ENCODE results near the gene ST3GAL3.

The ST3GAL3 gene

GRCh38 chr1:43925846-43926245 lies 218.5 kb downstream of the ST3GAL3 start:
- DNase-seq, result no peak

DNA sequence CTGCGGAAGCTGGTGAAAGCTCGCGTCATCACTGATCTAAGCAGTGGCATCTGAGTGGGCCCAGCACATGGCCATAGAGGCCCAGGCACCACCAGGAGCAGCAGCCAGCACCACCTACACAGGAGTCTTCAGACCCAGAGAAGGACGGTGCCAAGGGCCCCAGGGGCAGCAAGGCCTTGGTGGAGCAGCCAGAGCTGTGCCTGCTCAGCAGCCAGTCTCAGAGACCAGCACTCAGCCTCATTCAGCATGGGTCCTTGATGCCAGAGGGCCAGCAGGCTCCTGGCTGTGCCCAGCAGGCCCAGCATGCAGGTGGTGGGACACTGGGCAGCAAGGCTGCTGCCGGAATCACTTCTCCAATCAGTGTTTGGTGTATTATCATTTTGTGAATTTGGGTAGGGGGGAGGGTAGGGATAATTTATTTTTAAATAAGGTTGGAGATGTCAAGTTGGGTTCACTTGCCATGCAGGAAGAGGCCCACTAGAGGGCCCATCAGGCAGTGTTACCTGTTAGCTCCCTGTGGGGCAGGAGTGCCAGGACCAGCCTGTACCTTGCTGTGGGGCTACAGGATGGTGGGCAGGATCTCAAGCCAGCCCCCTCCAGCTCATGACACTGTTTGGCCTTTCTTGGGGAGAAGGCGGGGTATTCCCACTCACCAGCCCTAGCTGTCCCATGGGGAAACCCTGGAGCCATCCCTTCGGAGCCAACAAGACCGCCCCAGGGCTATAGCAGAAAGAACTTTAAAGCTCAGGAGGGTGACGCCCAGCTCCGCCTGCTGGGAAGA lies 223.0 kb downstream of the ST3GAL3 start:
- no peak for DNase-seq

GRCh38 chr1:43930949-43931275 lies 223.6 kb downstream of the ST3GAL3 start:
- DNase-seq, result no peak

GRCh38 chr1:43931711-43932660 lies 224.7 kb downstream of the ST3GAL3 start:
- DNase-seq, result no peak

GRCh38 chr1:43932786-43933385 lies 225.6 kb downstream of the ST3GAL3 start:
- DNase-seq, result peak; percentile 62

DNA sequence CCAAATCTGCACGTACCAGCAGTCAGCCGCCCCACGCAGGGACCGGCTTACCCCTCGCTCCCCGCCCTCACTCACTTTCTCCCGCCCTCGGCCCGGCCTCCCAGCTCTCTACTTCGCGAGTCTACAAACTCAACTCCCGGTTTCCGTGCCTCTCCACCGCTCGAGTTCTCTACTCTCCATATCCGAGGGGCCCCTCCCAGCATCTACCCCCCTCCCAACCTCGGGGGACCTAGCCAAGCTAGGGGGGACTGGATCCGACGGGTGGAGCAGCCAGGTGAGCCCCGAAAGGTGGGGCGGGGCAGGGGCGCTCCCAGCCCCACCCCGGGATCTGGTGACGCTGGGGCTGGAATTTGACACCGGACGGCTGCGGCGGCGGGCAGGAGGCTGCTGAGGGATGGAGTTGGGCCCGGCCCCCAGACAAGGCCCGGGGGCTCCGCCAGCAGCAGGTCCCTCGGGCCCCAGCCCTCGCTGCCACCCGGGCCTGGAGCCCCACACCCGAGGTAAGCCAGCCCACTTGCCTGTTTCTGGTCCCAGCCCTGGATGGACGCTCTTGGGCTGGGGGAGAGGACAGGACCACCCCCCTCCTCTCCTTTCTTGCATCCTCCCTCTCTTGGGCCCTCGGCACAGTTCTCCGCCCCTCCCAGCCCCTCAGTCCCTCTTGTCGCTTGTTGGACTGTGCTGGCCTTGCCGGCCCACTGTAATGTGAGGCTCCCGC lies 226.2 kb downstream of the ST3GAL3 start, which contains the start of gene ARTN:
ARTN (plus strand) TSS at position 416 of the 715 bp plus-strand sequence. CDS start 1,856 bp downstream, outside the sequence.
- peak; percentile 62 for DNase-seq

DNA sequence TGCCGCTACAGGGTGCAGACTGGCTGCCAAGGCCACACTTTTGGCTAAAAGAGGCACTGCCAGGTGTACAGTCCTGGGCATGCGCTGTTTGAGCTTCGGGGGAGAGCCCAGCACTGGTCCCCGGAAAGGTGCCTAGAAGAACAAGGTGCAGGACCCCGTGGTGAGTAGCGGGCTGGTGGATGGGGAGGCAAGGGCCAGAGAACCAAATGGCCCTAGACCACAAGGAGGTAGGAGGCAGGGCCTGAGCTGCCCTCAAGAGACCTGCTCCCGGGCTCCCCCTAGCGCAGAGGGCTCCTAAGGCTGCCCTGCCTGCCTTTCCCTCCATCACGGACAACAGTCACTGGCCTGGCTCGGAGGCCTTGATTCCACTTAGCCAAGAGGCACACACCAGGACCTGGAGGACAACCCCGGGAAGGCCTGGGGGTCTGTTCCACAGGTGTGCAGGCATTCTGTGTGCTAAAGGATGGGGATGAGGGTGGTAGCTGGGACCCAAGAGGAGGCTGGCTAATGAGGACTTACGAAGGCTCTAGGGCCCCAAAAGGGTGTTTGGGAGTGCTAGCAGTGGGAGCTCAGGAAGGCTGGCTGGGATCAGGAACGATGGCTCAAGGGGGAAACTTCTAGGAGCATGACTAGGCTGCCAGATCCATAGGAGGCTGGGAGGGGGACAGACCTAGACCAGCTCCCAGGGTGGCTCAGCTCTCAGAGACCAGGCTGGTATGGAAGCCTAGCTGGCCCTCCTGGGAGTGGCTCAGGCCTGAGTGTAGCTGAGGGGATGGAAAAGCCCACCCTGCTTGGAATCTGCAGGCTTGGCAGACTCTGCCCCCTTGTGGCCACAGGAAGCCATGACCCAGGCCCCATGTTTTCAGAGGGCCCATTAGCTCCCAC lies 227.0 kb downstream of the ST3GAL3 start:
- peak; percentile 79 for DNase-seq

GRCh38 chr1:43934986-43935324 lies 227.6 kb downstream of the ST3GAL3 start:
- no peak for DNase-seq

DNA sequence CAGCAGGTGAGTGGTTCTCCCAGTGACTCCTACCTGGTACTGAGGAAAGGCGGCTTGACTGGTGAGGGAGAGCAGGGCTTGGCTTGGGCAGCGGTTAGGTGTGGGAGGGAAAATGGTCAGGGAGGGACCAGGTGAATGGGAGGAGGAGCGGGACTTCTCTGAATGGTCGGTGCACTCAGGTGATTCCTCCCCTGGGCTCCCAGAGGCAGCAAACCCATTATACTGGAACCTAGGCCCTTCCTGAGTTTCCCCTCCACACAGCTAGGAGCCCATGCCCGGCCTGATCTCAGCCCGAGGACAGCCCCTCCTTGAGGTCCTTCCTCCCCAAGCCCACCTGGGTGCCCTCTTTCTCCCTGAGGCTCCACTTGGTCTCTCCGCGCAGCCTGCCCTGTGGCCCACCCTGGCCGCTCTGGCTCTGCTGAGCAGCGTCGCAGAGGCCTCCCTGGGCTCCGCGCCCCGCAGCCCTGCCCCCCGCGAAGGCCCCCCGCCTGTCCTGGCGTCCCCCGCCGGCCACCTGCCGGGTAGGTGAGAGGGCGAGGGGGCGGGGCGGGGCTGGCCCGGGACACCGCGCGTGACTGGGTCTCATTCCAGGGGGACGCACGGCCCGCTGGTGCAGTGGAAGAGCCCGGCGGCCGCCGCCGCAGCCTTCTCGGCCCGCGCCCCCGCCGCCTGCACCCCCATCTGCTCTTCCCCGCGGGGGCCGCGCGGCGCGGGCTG lies 228.5 kb downstream of the ST3GAL3 start:
- DNase-seq, result no peak

DNA sequence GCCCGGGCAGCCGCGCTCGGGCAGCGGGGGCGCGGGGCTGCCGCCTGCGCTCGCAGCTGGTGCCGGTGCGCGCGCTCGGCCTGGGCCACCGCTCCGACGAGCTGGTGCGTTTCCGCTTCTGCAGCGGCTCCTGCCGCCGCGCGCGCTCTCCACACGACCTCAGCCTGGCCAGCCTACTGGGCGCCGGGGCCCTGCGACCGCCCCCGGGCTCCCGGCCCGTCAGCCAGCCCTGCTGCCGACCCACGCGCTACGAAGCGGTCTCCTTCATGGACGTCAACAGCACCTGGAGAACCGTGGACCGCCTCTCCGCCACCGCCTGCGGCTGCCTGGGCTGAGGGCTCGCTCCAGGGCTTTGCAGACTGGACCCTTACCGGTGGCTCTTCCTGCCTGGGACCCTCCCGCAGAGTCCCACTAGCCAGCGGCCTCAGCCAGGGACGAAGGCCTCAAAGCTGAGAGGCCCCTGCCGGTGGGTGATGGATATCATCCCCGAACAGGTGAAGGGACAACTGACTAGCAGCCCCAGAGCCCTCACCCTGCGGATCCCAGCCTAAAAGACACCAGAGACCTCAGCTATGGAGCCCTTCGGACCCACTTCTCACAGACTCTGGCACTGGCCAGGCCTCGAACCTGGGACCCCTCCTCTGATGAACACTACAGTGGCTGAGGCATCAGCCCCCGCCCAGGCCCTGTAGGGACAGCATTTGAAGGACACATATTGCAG lies 229.3 kb downstream of the ST3GAL3 start:
- peak; percentile 36 for DNase-seq

GRCh38 chr1:43937179-43937865 lies 230.0 kb downstream of the ST3GAL3 start:
- no peak for DNase-seq

DNA sequence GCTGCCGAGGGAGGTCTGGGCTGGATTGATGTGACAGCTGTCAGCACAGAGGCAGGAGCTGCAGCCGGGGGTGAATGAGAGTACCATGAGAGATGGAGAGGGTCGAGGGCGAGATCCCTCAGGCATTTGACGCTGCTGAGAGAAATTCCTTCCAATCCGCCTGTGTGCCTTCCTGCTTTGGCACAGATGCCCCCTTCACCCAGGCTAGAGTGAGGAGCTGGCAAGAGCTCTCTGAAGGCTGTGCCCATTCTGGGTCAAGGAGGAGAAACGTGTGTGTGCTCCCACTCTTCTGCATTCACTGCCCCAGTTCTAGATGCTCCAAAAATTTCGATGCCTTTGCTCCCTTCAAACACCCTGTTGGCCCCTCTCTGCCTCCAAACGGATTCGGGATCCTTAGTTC lies 231.0 kb downstream of the ST3GAL3 start:
- no peak for DNase-seq

DNA sequence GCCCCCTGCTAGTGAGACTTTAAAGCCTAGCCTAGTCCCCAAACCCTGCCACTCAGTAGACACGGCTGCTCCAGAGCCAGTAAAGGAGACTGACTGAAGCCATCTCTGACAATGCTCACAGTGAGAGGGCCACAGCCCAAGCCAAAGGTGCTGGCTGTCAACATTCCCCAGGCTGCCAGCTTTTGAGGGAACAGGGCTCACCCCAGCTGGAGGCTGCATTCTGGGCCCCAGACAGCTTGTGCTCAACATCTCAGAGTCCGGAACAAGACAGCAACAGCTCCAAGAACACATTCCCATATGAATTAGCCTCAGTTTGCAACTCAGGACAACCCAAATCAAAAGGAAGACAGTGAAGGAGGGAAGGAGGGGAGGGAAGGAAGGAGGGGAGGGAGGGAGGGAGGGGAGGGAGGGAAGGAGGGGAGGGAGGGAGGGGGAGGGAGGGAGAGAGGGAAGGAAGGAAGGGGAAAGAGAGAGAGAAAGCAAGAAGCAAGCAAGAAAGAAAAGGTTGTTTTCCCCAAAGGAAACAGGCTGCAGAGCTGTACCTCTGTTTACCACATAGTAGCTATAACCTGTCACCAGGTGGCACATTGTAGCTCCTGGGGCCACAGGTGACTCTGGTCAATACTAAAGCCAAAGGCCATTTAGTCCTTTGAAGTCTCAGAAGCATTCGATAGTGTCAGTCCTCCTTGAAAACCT lies 231.7 kb downstream of the ST3GAL3 start:
- DNase-seq, result no peak

DNA sequence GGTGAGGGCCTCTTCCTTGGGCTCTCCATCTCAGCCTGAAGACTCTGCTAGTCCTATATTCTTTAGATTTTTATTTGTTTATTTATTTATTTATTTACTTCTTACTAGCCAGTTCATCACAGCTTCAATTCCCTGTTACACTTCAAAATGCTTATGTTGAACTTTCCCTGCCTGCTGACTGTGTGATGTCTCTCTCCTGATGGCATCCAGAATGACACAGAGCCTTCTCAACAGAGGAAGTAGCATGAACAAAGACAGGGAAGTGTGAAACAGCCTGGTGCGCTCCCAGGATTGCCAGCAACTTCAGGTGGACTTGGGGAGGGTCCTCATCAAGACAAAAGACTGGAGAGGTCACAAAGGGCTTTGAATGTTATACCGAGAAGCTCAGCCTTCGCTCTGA lies 235.1 kb downstream of the ST3GAL3 start:
- no peak for DNase-seq

- DNase-seq, result no peak
These were observed 237.5 kb downstream of the ST3GAL3 start for GRCh38 chr1:43944860-43945259.

DNA sequence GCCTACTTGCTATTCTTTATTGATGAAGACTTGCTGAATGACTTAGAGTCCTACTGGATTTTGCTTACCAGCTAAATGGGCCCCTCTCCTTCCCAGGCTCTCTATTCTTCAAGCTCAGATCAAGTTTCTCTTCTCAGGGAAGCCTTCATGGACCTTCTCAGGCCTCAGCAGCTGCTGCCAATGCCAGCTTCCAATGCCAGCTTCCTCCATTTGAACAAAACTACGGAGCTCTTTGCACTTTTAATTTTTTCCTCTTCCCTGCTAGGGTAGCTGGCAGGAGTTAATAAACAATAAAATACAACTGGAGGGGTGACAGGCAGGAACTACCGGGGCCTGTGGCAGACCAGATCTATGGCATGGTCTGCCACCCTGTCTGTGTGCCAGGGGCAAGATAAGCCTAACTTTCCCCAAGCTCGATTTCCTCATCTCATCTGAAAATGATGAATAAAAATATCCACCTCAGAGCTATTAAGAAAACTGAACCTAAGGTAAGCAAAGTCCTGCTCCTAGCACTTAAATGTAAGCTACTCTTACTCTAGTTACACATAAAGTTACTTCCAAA lies 238.4 kb downstream of the ST3GAL3 start:
- peak; percentile 53 for DNase-seq

DNA sequence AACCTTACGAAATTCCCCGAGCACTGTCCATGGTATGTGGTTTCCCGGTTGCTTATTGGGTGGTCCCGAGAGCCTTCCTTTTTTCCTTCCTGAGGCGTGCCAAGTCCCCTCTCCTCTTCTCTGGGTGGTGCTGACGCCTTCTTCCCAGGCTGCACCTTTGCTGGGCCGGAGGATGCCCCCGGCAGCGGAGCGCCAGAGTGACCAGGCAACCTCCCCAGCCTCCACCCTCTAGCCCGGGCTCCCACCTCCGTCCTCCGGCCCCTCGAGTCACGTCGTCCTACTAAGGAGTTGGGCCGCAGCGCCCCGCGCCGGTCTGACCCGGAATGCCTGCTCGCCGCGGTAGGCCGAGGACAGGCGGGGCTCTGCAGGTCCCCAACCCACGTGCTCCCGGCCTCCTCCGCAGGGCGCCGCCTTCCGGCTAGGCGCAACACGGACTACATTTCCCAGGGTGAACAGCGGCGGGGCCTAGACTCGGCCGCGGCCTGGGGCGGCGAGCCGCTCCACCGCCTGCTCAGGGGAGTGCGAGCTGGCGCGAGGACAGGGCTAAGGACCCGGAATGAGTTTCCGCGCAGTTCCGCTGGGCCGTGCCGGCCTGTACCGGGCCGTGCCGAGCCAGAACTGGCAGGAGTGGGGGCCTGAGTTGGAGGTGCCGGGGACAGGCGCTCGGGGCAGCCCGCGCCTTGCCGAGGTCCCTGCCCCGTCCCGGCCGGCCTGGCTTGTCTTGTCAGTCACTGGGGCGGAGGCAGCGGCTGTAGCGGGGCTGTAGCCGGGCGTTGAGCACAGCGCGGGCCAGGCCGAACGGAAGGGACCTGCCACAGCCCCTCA lies 239.1 kb downstream of the ST3GAL3 start, which contains the start of gene IPO13:
IPO13 (plus strand) TSS at position 715 of the 825 bp plus-strand sequence. CDS start 651 bp downstream, outside the sequence.
- peak; percentile 97 for DNase-seq
